Stimulated activated CD8-positive, alpha-beta memory T cell treated with anti-CD3 and anti-CD28 coated beads, Interleukin-4, amount 100 ng/mL, for 1 hour (primary cell): ENCODE data around the gene POLDIP3.

Experiments used
- DNase-seq, 2 donors: peaks; one replicate each; pipeline ENCODE4 v3.0.0-alpha.2; 2020; ENCODE audit warnings: low read depth in 2 of 2, low spot score in 1 of 2

Gene POLDIP3, protein sequence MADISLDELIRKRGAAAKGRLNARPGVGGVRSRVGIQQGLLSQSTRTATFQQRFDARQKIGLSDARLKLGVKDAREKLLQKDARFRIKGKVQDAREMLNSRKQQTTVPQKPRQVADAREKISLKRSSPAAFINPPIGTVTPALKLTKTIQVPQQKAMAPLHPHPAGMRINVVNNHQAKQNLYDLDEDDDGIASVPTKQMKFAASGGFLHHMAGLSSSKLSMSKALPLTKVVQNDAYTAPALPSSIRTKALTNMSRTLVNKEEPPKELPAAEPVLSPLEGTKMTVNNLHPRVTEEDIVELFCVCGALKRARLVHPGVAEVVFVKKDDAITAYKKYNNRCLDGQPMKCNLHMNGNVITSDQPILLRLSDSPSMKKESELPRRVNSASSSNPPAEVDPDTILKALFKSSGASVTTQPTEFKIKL

DNA sequence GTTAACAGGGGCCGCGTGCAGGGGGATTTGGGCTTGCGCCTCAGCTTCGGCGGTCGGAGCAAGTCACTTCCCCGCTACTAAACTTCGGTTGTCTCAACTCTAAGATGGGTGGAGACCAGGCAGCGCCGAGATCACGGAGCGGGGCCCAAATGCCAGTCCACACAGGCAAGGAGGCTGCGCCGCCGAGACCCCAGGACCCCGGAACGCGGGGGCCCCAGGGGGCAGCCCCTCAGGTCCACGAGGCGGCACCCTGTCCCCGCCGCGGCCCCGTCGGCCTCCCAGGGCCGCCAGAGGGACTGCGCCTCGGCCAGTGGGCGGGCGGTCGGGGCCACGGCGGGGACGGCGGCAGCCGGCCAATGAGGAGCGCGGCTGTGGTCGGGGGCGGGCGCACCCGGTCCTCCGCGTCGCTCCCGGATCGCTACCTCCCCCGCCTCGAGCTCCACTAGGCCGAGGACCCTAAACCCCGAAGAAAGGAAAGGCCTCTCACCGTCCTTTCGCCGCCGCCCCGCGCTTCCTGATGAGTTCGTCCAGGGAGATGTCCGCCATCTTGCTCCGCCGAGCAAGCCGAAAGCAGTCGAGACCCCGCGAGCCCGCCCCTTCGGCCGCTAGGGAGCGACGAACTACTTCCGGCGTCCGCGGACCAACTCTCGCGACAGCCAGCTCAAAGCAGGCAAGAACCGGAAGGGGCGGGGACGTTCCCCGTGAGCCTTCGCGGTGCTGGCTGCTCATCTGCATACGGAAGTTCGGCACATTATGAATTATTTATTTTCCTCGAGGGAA, at the start of gene POLDIP3:
Gene POLDIP3, minus strand, starts transcription at position 572 of the 780 bp plus-strand sequence. Its CDS starts 26 bp downstream, at position 546.
- peak; percentile 98 for DNase-seq

DNA sequence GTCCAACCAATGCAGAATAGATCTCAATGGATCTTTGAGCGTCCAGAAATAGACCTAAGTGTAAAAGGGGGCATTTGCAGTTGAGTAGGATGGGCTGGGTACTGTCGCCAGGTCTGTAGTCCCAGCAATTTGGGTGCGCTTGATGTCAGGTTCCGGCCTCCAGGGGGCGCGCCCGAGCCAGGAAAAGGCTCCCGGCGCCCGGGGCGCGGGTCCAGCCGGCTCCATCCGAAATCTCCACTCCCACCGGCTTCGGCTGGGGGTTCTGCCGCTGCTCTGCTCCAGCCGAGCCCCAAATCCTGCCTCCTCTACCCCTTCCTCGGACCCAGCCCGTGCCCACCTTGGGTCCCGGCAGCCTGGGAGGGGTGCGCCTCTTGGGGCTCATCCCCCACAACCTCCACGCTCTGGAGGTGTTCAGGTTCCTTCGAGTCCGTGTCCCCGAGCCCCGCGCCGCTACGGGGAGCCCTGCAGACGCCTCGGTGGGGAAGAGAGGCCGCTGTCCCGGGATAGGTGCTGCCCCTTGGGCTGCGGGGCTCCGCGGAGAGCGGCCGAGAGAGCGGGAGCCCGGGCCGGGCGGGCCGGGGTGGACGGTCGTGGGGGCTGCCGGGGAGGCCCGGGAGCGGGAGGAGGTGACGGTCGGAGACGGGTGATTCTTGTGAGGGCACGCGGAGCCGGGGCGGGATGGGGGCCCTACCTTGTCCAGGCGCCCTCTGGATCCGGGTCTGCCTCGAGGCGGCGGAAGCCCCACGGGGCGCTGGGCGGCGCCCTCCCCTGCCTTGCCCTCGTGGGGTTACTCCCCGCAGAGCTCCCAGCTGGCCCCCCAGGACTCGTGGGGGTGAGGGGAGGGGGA, 47.5 kb upstream of the POLDIP3 start:
- DNase-seq, result peak; percentile 62 to 65

DNA sequence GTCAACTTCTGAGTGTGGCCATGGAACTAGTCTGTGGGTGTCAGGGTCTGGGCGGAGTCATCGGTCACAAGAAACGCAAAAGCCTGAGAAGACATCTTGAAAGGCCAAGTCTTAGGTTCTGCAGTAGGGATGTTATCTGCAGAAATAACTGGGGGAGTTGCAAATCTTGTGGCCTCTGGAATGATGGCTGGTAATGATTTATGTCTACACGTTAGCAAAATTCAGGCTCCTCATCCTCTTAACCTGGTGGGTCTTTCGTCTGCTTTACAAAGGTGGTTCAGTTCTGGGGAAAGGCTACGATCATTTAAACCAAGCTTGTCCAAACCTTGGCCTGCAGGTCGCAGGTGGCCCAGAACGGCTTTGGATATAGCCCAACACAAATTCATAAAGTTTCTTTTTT, 41.9 kb upstream of the POLDIP3 start:
- DNase-seq, result no peak

GRCh38 chr22:42655693-42656092, 41.0 kb upstream of the POLDIP3 start:
- DNase-seq, result no peak

- DNase-seq, result no peak
These were observed 39.9 kb upstream of the POLDIP3 start for GRCh38 chr22:42654436-42655073.

DNA sequence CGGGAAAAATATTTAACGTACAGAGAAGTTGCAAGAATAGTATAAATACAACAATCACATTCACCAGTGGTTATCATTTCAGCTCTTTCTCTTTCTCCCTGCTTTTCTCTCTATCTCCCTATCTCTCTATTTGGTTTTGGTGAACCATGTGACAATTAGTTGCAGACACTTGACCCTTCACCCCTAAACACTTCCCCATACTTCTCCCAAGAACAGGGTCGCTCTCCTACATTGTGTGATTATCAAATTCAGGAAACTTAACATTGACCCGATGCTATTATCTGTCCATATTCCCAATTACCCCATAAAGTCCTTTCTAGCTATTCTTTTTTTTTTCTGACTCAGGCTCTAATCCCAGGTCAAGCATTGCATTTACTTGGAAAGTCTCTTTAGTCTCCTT, 39.3 kb upstream of the POLDIP3 start:
- no peak for DNase-seq

GRCh38 chr22:42651134-42651533, 36.5 kb upstream of the POLDIP3 start:
- no peak for DNase-seq

- DNase-seq, result peak; percentile 56 to 58
These were observed 34.8 kb upstream of the POLDIP3 start, which contains the start of gene CYB5R3 for GRCh38 chr22:42649246-42650099. Gene CYB5R3, minus strand, starts transcription at chr22:42649392. Its CDS starts 77 bp downstream, at chr22:42649315.

DNA sequence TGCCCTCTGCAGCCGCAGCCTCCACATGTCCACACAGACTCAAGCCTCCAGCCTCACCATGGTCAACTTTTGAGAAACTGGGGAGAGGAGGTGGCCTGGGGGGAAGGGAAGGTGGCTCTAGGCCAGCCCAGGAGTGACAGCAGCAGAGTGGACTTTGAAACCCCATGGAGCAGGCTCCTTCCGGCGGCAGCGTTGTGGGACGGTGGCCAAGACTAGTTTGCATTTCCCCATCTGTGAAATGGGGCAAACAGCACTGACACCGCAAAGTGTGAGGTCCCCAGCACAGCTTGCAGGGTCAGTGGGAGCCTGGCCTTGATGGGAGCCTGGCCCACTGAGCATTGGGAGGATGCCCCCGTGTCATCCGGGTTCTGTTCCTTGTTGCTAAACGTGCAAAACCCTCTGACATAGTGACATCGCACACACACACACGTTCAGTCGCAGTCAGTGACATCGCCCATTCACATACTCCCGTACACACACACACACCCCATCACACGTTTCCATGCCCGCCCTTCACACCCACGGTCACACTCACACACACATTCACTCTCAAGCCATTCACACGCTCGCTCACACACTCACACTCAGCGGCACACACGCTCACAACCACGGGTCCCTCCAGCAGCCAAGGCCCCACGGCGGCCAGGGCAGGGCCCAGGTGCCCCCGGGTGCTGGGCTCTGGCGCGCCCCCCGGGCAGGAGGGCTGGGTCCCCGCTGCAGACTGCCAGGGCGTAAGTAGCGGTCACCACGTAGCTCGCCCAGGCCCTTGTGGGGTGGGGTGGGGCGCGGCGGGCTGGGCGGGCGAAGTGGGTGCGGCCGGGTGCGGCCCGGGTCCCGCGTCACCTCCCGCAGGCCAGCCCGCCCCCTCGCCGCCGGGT, 33.9 kb upstream of the POLDIP3 start:
- DNase-seq, result no peak

- DNase-seq, result no peak
These were observed 33.3 kb upstream of the POLDIP3 start for GRCh38 chr22:42648017-42648367.

GRCh38 chr22:42646569-42647525, 32.2 kb upstream of the POLDIP3 start:
- no peak for DNase-seq

- DNase-seq, result no peak
These were observed 31.4 kb upstream of the POLDIP3 start for GRCh38 chr22:42645938-42646568.

- no peak for DNase-seq
These were observed 30.8 kb upstream of the POLDIP3 start for GRCh38 chr22:42645341-42645937.

DNA sequence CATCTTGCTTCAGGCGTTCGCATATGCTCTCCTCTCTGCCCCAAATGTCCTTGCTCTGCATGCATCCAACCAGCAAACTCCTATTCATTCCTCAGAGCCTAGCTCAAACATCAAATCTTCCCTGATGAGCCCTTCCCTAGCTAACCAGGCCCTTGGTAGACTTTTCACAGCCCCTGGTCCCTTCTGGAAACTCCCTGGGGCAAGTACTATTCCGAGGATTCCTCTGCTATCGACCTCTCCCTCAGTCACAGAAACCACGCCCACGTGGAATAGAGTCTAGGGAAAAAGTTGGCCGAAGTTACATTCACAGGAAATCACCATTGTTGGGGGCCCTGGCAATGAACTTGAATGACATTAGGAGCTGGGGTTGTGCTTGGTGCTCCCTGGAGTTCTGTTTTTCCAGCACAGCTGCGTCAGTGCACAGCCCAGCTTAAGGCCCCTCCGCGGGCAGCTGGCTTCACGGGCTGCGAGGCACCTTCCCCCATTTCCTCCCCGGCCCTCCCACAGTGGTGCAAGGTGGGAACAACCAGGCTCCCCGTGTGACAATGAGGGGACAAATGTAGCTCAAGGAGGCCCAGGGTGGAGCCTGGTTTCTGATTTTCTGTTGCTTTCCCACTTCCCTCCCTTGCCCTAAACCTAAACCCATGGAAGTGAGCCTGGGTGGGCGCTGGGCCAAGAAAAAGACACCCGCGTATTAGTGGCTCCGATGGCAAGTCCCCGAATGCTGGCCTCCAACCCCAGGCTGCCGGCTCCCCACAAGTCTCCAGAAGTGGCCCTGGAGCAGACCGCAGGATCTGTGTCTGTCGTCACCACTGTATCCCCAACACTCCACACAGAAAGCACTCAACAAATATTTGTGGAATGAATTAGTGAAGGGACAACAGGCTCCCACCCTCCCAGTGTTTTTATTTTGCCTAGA, 30.0 kb upstream of the POLDIP3 start:
- DNase-seq, result no peak

- DNase-seq, result no peak
These were observed 29.1 kb upstream of the POLDIP3 start for GRCh38 chr22:42643634-42644421.
